SU-DHL-6 (cell line): ENCODE results near the gene MACIR.

ENCODE experiments used
- CTCF ChIP-seq: fragments of 200-600 bp; sonication (generic); IDR thresholded peaks from one replicate; pipeline ENCODE4 v1.5.1; 2017; ENCODE audit warnings: antibody characterized with exemption, mild to moderate bottlenecking, low read length, moderate library complexity; ENCODE audit not compliant: insufficient read depth, poor library complexity, severe bottlenecking
- EZH2phosphoT487 ChIP-seq: fragments of 200-600 bp; sonication (generic), shearing (Covaris generic); conservative IDR thresholded peaks from 2 replicates; pipeline ENCODE4 v1.6.1; 2018; ENCODE audit warnings: mild to moderate bottlenecking, antibody characterized with exemption, low read length, moderate library complexity, mixed read lengths

GRCh38 chr5:103258368-103258956 is at the start of gene MACIR:
- TF ChIP-seq CTCF, result no peak
- TF ChIP-seq EZH2phosphoT487, result no peak
